NT2/D1 (cell line): Measurements from ENCODE around the gene EPO.

ENCODE experiments used
- SUZ12 ChIP-seq: IDR thresholded peaks from 2 replicates; pipeline ENCODE4 v1.6.1; 2011; ENCODE audit not compliant: insufficient read length, insufficient read depth; ENCODE audit errors: extremely low read depth
- YY1 ChIP-seq: IDR thresholded peaks from 2 replicates; pipeline ENCODE4 v1.6.1; 2011; ENCODE audit not compliant: insufficient read length, insufficient read depth
- ZNF274 ChIP-seq: IDR thresholded peaks from 2 replicates; pipeline ENCODE4 v1.6.1; 2011; ENCODE audit warnings: mild to moderate bottlenecking, low read depth, low read length

DNA sequence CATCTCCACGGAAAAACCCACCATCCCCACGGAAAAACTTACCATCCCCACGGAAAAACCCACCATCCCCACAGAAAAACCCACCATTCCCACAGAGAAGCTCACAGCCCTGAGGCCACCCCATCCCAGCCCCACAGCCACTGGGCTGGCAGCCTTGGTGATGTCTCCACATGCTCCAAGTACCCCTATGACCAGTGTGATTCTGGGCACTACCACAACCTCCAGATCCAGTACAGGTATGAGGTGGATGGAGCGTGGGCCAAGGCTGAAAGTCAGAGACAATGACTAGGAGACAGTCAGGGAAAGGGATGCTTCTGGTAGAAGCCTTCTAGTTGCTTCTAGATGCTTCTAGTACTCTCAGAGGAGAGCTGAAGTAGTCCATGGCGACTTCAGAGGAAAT, 32.7 kb downstream of the EPO start:
- TF ChIP-seq ZNF274 (no peak), SUZ12 (no peak), YY1 (no peak)
